ENCODE data around the gene EDEM1.

GRCh38 chr3:5149306-5149880, 38.1 kb upstream of the EDEM1 start:
- TF ChIP-seq CTCF (IDR thresholded peaks at IDR 0.05) = no peak
- no peak for TF ChIP-seq POLR2A (IDR thresholded peaks at IDR 0.05)

Measured in testis (tissue), 2 donors.